PC-9 (cell line): ENCODE measurements around the gene HLA-DQA2.
"Not testable (repeated sequence)": the region's sequence is repeated elsewhere in the genome, so short reads cannot be mapped to it uniquely, and the experiment has no call there.

Experiments used
- CTCF ChIP-seq: fragments of 200-600 bp; sonication (generic); conservative IDR thresholded peaks from 2 replicates; pipeline ENCODE4 v1.6.1; 2017; ENCODE audit warnings: mixed run types, antibody characterized with exemption, mild to moderate bottlenecking, moderate library complexity
- EZH2 ChIP-seq: fragments of 200-600 bp; sonication (generic); IDR thresholded peaks from 2 replicates; pipeline ENCODE4 v1.8.0; 2017; ENCODE audit warnings: antibody characterized with exemption, low read depth

DNA sequence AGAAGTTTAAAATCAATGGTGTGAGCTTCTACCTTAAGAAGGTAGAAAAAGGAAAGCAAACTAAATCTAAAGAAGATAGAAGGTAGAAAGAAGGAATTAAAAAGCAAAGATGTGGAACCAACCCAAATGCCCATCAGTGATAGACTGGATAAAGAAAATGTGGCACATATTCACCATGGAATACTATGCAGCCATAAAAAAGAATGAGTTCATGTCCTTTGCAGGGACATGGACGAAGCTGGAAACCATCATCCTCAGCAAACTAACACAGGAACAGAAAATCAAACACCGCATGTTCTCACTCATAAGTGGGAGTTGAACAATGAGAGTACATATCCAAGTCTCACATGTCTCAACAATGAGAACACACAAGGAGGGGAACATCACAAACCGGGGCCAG is 36.0 kb upstream of the HLA-DQA2 start:
- not testable (repeated sequence) for TF ChIP-seq CTCF, EZH2
